BJ (cell line): ENCODE measurements around the gene SMIM32. TPM values are rescaled to one million over a fixed set of nuclear protein-coding genes. Genes with fewer than 3 reads are reported as not detected.

Experiments
- CTCF ChIA-PET: fragments of 350-600 bp; formaldehyde crosslinking; extraction: SDS; loops from one replicate; lab custom pipeline; 2021; ENCODE audit warnings: antibody characterized with exemption, inconsistent platforms; lab: Yijun Ruan, JAX
- POLR2A ChIA-PET: fragments of 300-600 bp; sonication (Branson Sonifier 250); formaldehyde crosslinking; extraction: SDS; loops from one replicate; lab custom pipeline; 2021; ENCODE audit warnings: antibody characterized with exemption; lab: Charles Lee
- DNase-seq: peaks from one replicate; pipeline ENCODE4 v3.0.0-alpha.2; 2011; ENCODE audit warnings: low read depth
- H3K27me3 ChIP-seq: 2 replicates; pipeline ENCODE4 v1.6.0; 2011; ENCODE audit warnings: low read length; ENCODE audit not compliant: control insufficient read depth, insufficient read depth
- H3K36me3 ChIP-seq: 2 replicates; pipeline ENCODE4 v1.5.1; 2011; ENCODE audit warnings: low read length; ENCODE audit not compliant: control insufficient read depth, insufficient read depth
- H3K4me3 ChIP-seq: 2 replicates; pipeline ENCODE4 v1.5.1; 2011; ENCODE audit warnings: low read depth, mild to moderate bottlenecking, control low read depth, low read length
- CTCF ChIP-seq: IDR thresholded peaks from 2 replicates; pipeline ENCODE4 v1.5.1; 2011; ENCODE audit warnings: low read depth, mild to moderate bottlenecking, control low read depth, inconsistent platforms, low read length, moderate library complexity; ENCODE audit not compliant: insufficient read depth
- polyA plus RNA-seq: library from polyadenylated mRNA; depleted of rRNA; stranded (reverse); fragments of >200 nt; gene quantifications from 2 replicates; pipeline ENCODE4 v1.2.3, GENCODE V29; 2011

SMIM32 gene
- polyA plus RNA-seq, 1 experiment = not detected

- POLR2A ChIA-PET = no interaction called here
- no peak for TF ChIP-seq CTCF
- Histone ChIP-seq H3K4me3 (no peak overlapping the region), H3K36me3 (no peaks in the 10 kb centered on the region), H3K27me3 (peaks cover 27% of the 10 kb centered on the region)
- CTCF ChIA-PET = interaction anchor here (1.0 to 2.3 kb wide), 3 partner anchors 16 to 308 kb away, joined by 3 to 9 read pairs (median 3); no protein-coding TSS in a partner anchor
- DNase-seq = no peak
These were observed 3.2 kb upstream of the SMIM32 start for GRCh38 chr5:136195971-136196820.

GRCh38 chr5:136194576-136194975 is 1.6 kb upstream of the SMIM32 start:
- Histone ChIP-seq H3K36me3 (no peaks in the 10 kb centered on the region), H3K27me3 (peaks cover 28% of the 10 kb centered on the region), H3K4me3 (no peak overlapping the region)
- POLR2A ChIA-PET = no interaction called here
- CTCF ChIA-PET = interaction anchor here (1.1 to 2.3 kb wide), 2 partner anchors 17 kb away, joined by 3 to 9 read pairs; no protein-coding TSS in a partner anchor
- no peak for TF ChIP-seq CTCF
- no peak for DNase-seq

- Histone ChIP-seq H3K27me3 (peaks cover 28% of the 10 kb centered on the region), H3K4me3 (no peak overlapping the region), H3K36me3 (no peaks in the 10 kb centered on the region)
- DNase-seq = no peak
- ChIA-PET CTCF (interaction anchor here (0.9 kb wide), 1 partner anchor 18 kb away, joined by 4 read pairs; no protein-coding TSS in a partner anchor), POLR2A (no interaction called here)
- no peak for TF ChIP-seq CTCF
These were observed 467 bp upstream of the SMIM32 start for GRCh38 chr5:136193322-136193935.

GRCh38 chr5:136192015-136192525 is 892 bp downstream of the SMIM32 start:
- CTCF ChIA-PET = interaction anchor here (0.9 to 1.1 kb wide), 2 partner anchors 10 to 13 kb away, joined by 3 to 4 read pairs; no protein-coding TSS in a partner anchor
- Histone ChIP-seq H3K27me3 (peaks cover 24% of the 10 kb centered on the region), H3K4me3 (no peak overlapping the region; the same call in 1 of the 2 replicates), H3K36me3 (no peaks in the 10 kb centered on the region)
- no peak for DNase-seq
- POLR2A ChIA-PET = no interaction called here
- no peak for TF ChIP-seq CTCF
